Liver (tissue), 9 donors: ENCODE results near the gene TMEM120A. TPM values are rescaled to one million over a fixed set of nuclear protein-coding genes. Genes with fewer than 3 reads are reported as not detected.

ENCODE experiments used
- DNase-seq: peaks from one replicate; pipeline ENCODE4 v3.0.0-alpha.2; 2017; ENCODE audit warnings: low spot score
- H3K27ac ChIP-seq, 2 donors: one replicate each; pipeline ENCODE4 v1.7.0; 2013; ENCODE audit warnings: inconsistent platforms in 2 of 2, low read length in 2 of 2, control low read depth in 1 of 2, low read depth in 1 of 2, mild to moderate bottlenecking in 1 of 2
- H3K27me3 ChIP-seq, 4 donors: one replicate each; pipeline versions ENCODE4 v1.6.1 to v1.7.0; 2013; ENCODE audit warnings: low read length in 3 of 4, inconsistent platforms in 1 of 4, mild to moderate bottlenecking in 1 of 4, moderate library complexity in 1 of 4; ENCODE audit not compliant: control insufficient read depth in 4 of 4, insufficient read depth in 4 of 4
- H3K36me3 ChIP-seq, 4 donors: one replicate each; pipeline versions ENCODE4 v1.6.1 to v1.7.0; 2013; ENCODE audit warnings: low read length in 3 of 4, mild to moderate bottlenecking in 3 of 4, low read depth in 1 of 4, moderate library complexity in 1 of 4; ENCODE audit not compliant: control insufficient read depth in 4 of 4, insufficient read depth in 3 of 4
- H3K4me1 ChIP-seq, 4 donors: one replicate each; pipeline versions ENCODE4 v1.6.1 to v1.7.0; 2013; ENCODE audit warnings: low read length in 3 of 4, mild to moderate bottlenecking in 3 of 4, moderate library complexity in 1 of 4; ENCODE audit not compliant: control insufficient read depth in 4 of 4, insufficient read depth in 4 of 4
- H3K4me3 ChIP-seq, 3 donors: one replicate each; pipeline versions ENCODE4 v1.6.1 to v1.7.0; 2013; ENCODE audit warnings: low read length in 3 of 3, control low read depth in 1 of 3, low read depth in 1 of 3, mild to moderate bottlenecking in 1 of 3
- H3K9ac ChIP-seq, 2 donors: one replicate each; pipeline ENCODE4 v1.7.0; 2013; ENCODE audit warnings: low read length in 2 of 2, mild to moderate bottlenecking in 2 of 2, moderate library complexity in 2 of 2, control low read depth in 1 of 2, low read depth in 1 of 2
- H3K9me3 ChIP-seq, 4 donors: one replicate each; pipeline versions ENCODE4 v1.6.1 to v1.7.0; 2013; ENCODE audit warnings: low read length in 3 of 4; ENCODE audit not compliant: control insufficient read depth in 4 of 4
- ATF3 ChIP-seq: IDR thresholded peaks from 2 replicates; pipeline ENCODE4 v1.6.1; 2016; ENCODE audit warnings: antibody characterized with exemption
- CTCF ChIP-seq: fragments of 150-350 bp; IDR thresholded peaks from 2 replicates; pipeline ENCODE4 v1.5.1; 2017; ENCODE audit warnings: improper control_type of control experiment, low read depth, low read length; ENCODE audit not compliant: missing input control
- EGR1 ChIP-seq, 2 donors: IDR thresholded peaks; 2 replicates each; pipeline ENCODE4 v1.6.1; 2016 to 2018; ENCODE audit warnings: antibody characterized with exemption in 2 of 2, low read depth in 2 of 2
- FOXA1 ChIP-seq: IDR thresholded peaks from 2 replicates; pipeline ENCODE4 v1.6.1; 2016; ENCODE audit warnings: antibody characterized with exemption
- FOXA2 ChIP-seq: IDR thresholded peaks from 2 replicates; pipeline ENCODE4 v1.6.1; 2016; ENCODE audit warnings: antibody characterized with exemption
- GABPA ChIP-seq, 2 donors: IDR thresholded peaks in 1 of 2; conservative IDR thresholded peaks in 1 of 2; 2 replicates each; pipeline ENCODE4 v1.6.1; 2016; ENCODE audit warnings: antibody characterized with exemption in 2 of 2, mild to moderate bottlenecking in 1 of 2, moderate library complexity in 1 of 2
- HNF4A ChIP-seq, 2 donors: conservative IDR thresholded peaks; 2 replicates each; pipeline ENCODE4 v1.6.1; 2016; ENCODE audit warnings: antibody characterized with exemption in 2 of 2, mild to moderate bottlenecking in 2 of 2
- HNF4G ChIP-seq: IDR thresholded peaks from 2 replicates; pipeline ENCODE4 v1.6.1; 2016; ENCODE audit warnings: antibody characterized with exemption
- JUND ChIP-seq, 2 donors: IDR thresholded peaks; 2 replicates each; pipeline ENCODE4 v1.6.1; 2016; ENCODE audit warnings: antibody characterized with exemption in 2 of 2
- MAX ChIP-seq: IDR thresholded peaks from 2 replicates; pipeline ENCODE4 v1.6.1; 2016; ENCODE audit warnings: antibody characterized with exemption
- NR2F2 ChIP-seq: IDR thresholded peaks from 2 replicates; pipeline ENCODE4 v1.6.1; 2016; ENCODE audit warnings: antibody characterized with exemption
- RAD21 ChIP-seq, 2 donors: IDR thresholded peaks; 2 replicates each; pipeline ENCODE4 v1.6.1; 2016; ENCODE audit warnings: antibody characterized with exemption in 2 of 2, mild to moderate bottlenecking in 2 of 2
- REST ChIP-seq: IDR thresholded peaks from 2 replicates; pipeline ENCODE4 v1.6.1; 2016; ENCODE audit warnings: antibody characterized with exemption, mild to moderate bottlenecking
- RXRA ChIP-seq, 2 donors: IDR thresholded peaks; 2 replicates each; pipeline ENCODE4 v1.6.1; 2017 to 2018; ENCODE audit warnings: antibody characterized with exemption in 2 of 2, mild to moderate bottlenecking in 1 of 2
- SP1 ChIP-seq: IDR thresholded peaks from 2 replicates; pipeline ENCODE4 v1.6.1; 2018; ENCODE audit warnings: antibody characterized with exemption, mild to moderate bottlenecking
- TAF1 ChIP-seq: conservative IDR thresholded peaks from 2 replicates; pipeline ENCODE4 v1.6.1; 2016; ENCODE audit warnings: antibody characterized with exemption, mild to moderate bottlenecking
- YY1 ChIP-seq: IDR thresholded peaks from 2 replicates; pipeline ENCODE4 v1.6.1; 2016; ENCODE audit warnings: antibody characterized with exemption, mild to moderate bottlenecking
- ZBTB33 ChIP-seq: IDR thresholded peaks from 2 replicates; pipeline ENCODE4 v1.6.1; 2016; ENCODE audit warnings: antibody characterized with exemption
- WGBS: extraction: QIAGEN DNeasy Blood & Tissue Kit; methylation state at CpG from one replicate; pipeline ENCODE4 v1.1.7; 2013; 5-methylcytosine and 5-hydroxymethylcytosine counted together
- polyA plus RNA-seq, 2 donors: library from polyadenylated mRNA; stranded (reverse) in 1 of 2; unstranded in 1 of 2; fragments of 200-250 nt in 1 of 2; fragments of >200 nt in 1 of 2; fragmentation: Nextera tagmentation in 1 of 2; extraction: Ambion mirVana in 1 of 2; gene quantifications; one replicate each; pipeline versions ENCODE4 v1.2.1 to v1.2.3, GENCODE V29; 2013 to 2015
- total RNA-seq, 2 donors: library from RNA; depleted of rRNA; stranded (reverse); fragments of >200 nt; gene quantifications; one replicate each; pipeline ENCODE4 v1.2.3, GENCODE V29; 2014
- donor health status: healthy.
- donor health status: healthy.
- donor health status: healthy.
- donor health status: healthy.
- donor health status: healthy.

The TMEM120A gene
- total and polyA plus RNA-seq, 4 donors = 18.7 to 73.9 (median 32.1) TPM

GRCh38 chr7:75981203-75981452 is 13.3 kb downstream of the TMEM120A start:
- Histone ChIP-seq H3K4me3 (no peak overlapping the region), H3K9me3 (no peaks in the 10 kb centered on the region), H3K9ac (no peak overlapping the region), H3K27ac (no peak overlapping the region), H3K36me3 (peaks cover 48 to 74% (median 52%) of the 10 kb centered on the region in 4 donors), H3K27me3 (no peaks in the 10 kb centered on the region), H3K4me1 (peaks cover 5 to 47% (median 21%) of the 10 kb centered on the region in 4 donors)
- no peak for DNase-seq
- TF ChIP-seq JUND (IDR thresholded peaks at IDR 0.05) (no peak), TAF1 (no peak), FOXA1 (no peak), GABPA (IDR thresholded peaks at IDR 0.05 in 1 of 2, conservative IDR thresholded peaks at IDR 0.05 in 1 of 2) (no peak), RAD21 (IDR thresholded peaks at IDR 0.05) (no peak), YY1 (no peak)
- WGBS = 85% methylated on average over 12 of the region's 12 CpGs

GRCh38 chr7:75980430-75981202 is 13.8 kb downstream of the TMEM120A start:
- H3K4me3 ChIP-seq = no peak overlapping the region
- no peak overlapping the region for H3K9ac ChIP-seq
- no peak for DNase-seq
- peaks cover 5 to 42% (median 19%) of the 10 kb centered on the region in 4 donors for H3K4me1 ChIP-seq
- WGBS = 73% methylated on average over 29 of the region's 29 CpGs
- TF ChIP-seq HNF4A (conservative IDR thresholded peaks at IDR 0.05) (no peak), ZBTB33 (no peak), EGR1 (IDR thresholded peaks at IDR 0.05; ENCODE audit: low read depth in 2 of 2) (no peak), YY1 (no peak), MAX (no peak), NR2F2 (no peak), HNF4G (no peak), ATF3 (no peak), FOXA1 (no peak), SP1 (no peak), JUND (IDR thresholded peaks at IDR 0.05) (no peak), FOXA2 (no peak), RAD21 (IDR thresholded peaks at IDR 0.05) (no peak), CTCF (no peak), GABPA (IDR thresholded peaks at IDR 0.05 in 1 of 2, conservative IDR thresholded peaks at IDR 0.05 in 1 of 2) (no peak), RXRA (IDR thresholded peaks at IDR 0.05) (no peak), REST (no peak), TAF1 (no peak)
- no peaks in the 10 kb centered on the region for H3K27me3 ChIP-seq
- no peaks in the 10 kb centered on the region for H3K9me3 ChIP-seq
- peaks cover 46 to 73% (median 51%) of the 10 kb centered on the region in 4 donors for H3K36me3 ChIP-seq
- H3K27ac ChIP-seq = peak overlapping the region; percentile 21 to 34
